ENCODE data around the gene OSGEPL1.
"Not testable (repeated sequence)": the region's sequence is repeated elsewhere in the genome, so short reads cannot be mapped to it uniquely, and the experiment has no call there.

Gene OSGEPL1, protein sequence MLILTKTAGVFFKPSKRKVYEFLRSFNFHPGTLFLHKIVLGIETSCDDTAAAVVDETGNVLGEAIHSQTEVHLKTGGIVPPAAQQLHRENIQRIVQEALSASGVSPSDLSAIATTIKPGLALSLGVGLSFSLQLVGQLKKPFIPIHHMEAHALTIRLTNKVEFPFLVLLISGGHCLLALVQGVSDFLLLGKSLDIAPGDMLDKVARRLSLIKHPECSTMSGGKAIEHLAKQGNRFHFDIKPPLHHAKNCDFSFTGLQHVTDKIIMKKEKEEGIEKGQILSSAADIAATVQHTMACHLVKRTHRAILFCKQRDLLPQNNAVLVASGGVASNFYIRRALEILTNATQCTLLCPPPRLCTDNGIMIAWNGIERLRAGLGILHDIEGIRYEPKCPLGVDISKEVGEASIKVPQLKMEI

GRCh38 chr2:189762551-189763298 is at the start of gene OSGEPL1:
Gene OSGEPL1 (minus strand): TSS chr2:189762792. CDS start chr2:189761640, 1,152 bp downstream.
- DNase-seq: peak; percentile 92 to 93

DNA sequence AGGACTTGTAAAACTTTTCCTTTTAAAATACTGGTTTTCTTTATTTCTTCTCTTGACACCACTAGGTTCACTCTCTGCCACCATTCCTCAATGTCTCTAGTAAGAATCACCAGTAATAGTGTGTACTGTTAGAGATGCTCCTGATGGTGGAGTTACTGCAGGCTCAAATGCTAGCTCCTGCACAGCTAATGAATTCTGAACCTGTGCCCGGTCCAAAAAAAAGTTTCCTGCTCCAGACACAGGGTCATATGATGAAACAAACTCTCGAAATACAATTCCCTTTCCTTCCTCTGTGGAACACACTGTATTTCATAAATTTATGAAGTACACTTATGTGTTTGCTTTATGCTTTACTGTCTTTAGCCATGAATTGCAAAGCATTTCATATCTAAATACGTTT is 40.8 kb upstream of the OSGEPL1 start:
- no peak for DNase-seq

- no peak for DNase-seq
Observed at GRCh38 chr2:189802396-189802912, 39.9 kb upstream of the OSGEPL1 start.

DNA sequence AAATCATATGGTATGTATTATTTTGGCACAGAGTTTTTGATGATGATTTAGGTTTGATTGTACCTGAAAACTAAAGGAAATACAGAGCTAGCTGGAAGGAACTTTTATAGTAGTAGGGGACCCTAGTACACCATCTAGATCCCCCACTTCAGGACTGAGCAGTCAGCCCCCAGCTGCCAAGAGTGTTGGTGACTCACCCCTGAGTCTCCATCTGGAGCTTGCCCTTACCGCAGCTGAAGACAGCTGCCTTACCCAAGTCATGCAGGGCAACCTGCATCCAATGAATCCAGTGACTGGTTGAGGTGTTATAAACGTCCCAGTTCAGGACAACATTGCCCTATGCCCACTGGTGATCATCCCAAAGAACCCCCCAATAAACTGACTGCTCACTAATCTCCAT is 36.9 kb upstream of the OSGEPL1 start:
- DNase-seq: no peak

- DNase-seq: no peak
Observed at GRCh38 chr2:189799030-189799331, 36.4 kb upstream of the OSGEPL1 start.

GRCh38 chr2:189798312-189799029 is 35.9 kb upstream of the OSGEPL1 start:
- DNase-seq: no peak

GRCh38 chr2:189797902-189798301 is 35.3 kb upstream of the OSGEPL1 start:
- no peak for DNase-seq

- no peak for DNase-seq
Observed at GRCh38 chr2:189794310-189794709, 31.7 kb upstream of the OSGEPL1 start.

- DNase-seq: no peak
Observed at GRCh38 chr2:189791338-189792042, 28.9 kb upstream of the OSGEPL1 start.

DNA sequence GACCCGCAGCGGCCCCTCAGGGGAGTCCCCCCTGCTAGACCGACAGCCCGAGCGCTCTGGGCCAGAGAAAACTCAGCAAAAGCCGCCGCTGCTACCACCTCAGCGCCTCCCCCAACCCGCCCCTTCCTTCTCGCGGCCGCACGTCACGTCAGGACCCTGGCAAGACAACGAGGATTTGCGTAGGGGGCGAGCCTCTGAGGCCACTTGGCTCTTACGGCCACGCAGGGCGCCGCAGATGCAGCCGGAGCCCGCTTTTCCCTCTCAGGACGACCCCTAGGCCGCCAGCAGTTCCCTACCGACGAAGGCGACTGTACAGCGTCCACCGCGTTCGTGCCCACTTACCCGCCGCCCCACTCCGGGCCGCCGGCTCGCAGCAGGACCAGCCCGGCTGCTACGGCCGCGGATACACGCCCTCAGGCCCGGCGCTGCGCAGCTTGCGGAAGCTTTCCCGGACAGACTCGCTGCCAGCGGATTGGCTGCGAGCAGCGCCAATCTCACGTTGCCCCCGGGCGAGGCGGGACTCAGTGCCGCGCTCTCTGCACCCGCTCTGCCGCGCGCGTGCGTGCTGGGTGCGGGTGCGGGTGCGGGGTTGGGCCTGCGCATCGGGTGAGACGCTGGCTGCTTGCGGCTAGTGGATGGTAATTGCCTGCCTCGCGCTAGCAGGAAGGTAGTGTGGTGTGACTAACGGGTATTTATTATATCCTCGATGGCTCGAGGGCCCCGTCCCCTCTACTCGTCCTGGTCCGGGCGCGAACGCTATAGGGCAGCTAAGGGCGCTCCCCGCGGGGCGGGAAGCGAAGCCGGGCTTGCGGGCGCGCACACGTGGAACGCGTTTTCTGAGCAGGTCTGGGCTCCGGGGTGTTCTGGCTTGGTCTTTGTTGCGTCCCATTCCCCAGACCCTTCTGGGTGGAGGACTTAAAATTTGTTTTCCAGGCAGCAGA is 21.6 kb upstream of the OSGEPL1 start, which contains the start of the genes ORMDL1 and PMS1:
TSS of gene ORMDL1 (minus strand) at position 413 of the 941 bp plus-strand sequence. CDS start 1,744 bp downstream, outside the sequence.
TSS of gene PMS1 (plus strand) at position 524 of the 941 bp plus-strand sequence. CDS start 7,360 bp downstream, outside the sequence.
- DNase-seq: peak; percentile 87 to 89

- no peak for DNase-seq
Observed at GRCh38 chr2:189783451-189783926, 20.9 kb upstream of the OSGEPL1 start.

DNA sequence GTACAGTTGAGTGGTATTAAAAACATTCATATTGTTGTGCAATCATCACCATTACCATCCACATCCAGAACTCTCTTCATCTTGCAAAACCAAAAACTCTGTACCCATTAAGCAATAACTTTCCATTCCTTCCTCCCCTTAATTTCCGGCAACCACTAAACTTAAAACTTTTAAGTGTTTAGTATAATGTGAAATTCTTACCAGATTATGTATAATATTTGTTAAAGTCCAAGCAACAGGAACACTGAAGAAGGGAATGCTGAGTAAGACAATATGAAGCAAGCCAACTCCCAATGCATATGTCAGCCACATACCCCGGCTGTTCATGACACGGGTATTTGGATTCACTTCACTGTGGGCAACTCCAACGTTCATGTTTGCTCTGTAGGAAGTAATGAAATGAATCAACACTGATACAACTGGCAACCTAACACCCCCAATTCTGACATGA is 19.7 kb upstream of the OSGEPL1 start:
- no peak for DNase-seq

GRCh38 chr2:189772212-189772611 is 9.6 kb upstream of the OSGEPL1 start:
- DNase-seq: no peak

- no peak for DNase-seq
Observed at GRCh38 chr2:189770590-189771322, 8.2 kb upstream of the OSGEPL1 start.

- DNase-seq: no peak
Observed at GRCh38 chr2:189763908-189764661, 1.5 kb upstream of the OSGEPL1 start.

- no peak for DNase-seq
Observed at GRCh38 chr2:189762229-189762550, 402 bp downstream of the OSGEPL1 start.

DNA sequence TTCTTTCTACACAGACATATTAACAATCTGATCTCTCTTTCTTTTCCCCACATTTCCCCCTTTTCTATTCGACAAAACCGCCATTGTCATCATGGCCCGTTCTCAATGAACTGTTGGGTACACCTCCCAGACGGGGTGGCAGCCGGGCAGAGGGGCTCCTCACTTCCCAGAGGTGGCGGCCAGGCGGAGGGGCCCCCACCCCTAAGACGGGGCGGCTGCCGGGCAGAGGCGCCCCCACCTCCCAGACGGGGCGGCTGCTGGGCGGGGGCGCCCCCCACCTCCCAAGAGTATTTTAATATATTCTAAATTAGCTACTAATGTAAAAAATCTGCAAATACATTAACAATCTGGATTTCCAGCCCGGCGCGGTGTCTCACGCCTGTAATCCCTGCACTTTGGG is 2.4 kb downstream of the OSGEPL1 start:
- DNase-seq: not testable (repeated sequence)

- DNase-seq: no peak
Observed at GRCh38 chr2:189756311-189756952, 6.2 kb downstream of the OSGEPL1 start.

DNA sequence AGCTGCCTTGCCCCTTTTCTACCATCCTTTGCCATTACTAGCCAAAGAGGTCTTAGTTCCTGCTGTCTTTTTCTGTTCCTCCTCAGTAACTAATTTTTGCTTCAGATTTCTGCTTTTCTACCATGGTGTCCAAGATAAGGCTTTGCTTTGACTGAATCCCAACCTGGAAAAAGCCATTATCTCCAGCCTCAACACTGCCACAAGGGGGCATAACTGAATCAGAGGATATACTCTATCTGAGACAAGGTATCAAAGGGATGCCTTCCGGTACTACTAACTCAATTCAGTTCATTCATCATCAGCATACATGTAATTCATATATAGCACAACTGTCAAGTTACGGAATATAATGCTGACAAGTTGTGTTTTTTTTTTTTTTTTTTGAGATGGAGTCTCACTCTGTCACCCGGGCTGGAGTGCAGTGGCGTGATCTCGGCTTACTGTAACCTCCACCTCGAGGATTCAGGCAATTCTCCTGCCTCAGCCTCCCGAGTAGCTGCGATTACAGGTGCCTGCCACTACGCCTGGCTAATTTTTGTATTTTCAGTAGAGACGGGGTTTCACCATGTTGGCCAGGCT is 11.4 kb downstream of the OSGEPL1 start:
- peak; percentile 15 to 32 for DNase-seq
